ENCODE data around the gene RAB11FIP3. TPM values are rescaled to one million over a fixed set of nuclear protein-coding genes. Genes with fewer than 3 reads are reported as not detected.

Gene RAB11FIP3
- total and polyA plus RNA-seq, 9 of the 15 experiments (the other 6 are each of a cell fraction or from before 2014, with no cell fraction given) = 0.46 to 13.1 (median 4.3) TPM

GRCh38 chr16:566475-567372 lies 141.3 kb downstream of the RAB11FIP3 start, which contains the start of gene NHLRC4 (continued):
- TF ChIP-seq MGA (IDR thresholded peaks at IDR 0.05) = no peak; the same call in 1 of the 2 replicates
- no peak for TF ChIP-seq TSC22D4 (tag; IDR thresholded peaks at IDR 0.05)
- TF ChIP-seq ZNF639 (CRISPR knock-in tag; conservative IDR thresholded peaks at IDR 0.05 in 1 of 2, IDR thresholded peaks at IDR 0.05 in 1 of 2) = peak in 1 of 2 experiments; percentile 84; a peak in 2 of 4 replicates
- TF ChIP-seq CXXC5 (CRISPR knock-in tag; IDR thresholded peaks at IDR 0.05) = peak; percentile 85
- TF ChIP-seq ELK3 (CRISPR knock-in tag; IDR thresholded peaks at IDR 0.05) = no peak
- TF ChIP-seq ZEB2 (IDR thresholded peaks at IDR 0.05) = peak; percentile 76
- peak; percentile 67 for TF ChIP-seq HMGN3 (IDR thresholded peaks at IDR 0.05; ENCODE audit: borderline replicate concordance, extremely low read depth, insufficient read length, low read depth, low read length)
- TF ChIP-seq LCOR (CRISPR knock-in tag; IDR thresholded peaks at IDR 0.05) = no peak
- TF ChIP-seq TAF7 (tag; IDR thresholded peaks at IDR 0.05) = no peak
- no peak for TF ChIP-seq ZC3H4 (CRISPR knock-in tag; IDR thresholded peaks at IDR 0.05; ENCODE audit: borderline replicate concordance)

Measured in K562 (cell line).